ENCODE data around the gene STX10.

Gene STX10

DNA sequence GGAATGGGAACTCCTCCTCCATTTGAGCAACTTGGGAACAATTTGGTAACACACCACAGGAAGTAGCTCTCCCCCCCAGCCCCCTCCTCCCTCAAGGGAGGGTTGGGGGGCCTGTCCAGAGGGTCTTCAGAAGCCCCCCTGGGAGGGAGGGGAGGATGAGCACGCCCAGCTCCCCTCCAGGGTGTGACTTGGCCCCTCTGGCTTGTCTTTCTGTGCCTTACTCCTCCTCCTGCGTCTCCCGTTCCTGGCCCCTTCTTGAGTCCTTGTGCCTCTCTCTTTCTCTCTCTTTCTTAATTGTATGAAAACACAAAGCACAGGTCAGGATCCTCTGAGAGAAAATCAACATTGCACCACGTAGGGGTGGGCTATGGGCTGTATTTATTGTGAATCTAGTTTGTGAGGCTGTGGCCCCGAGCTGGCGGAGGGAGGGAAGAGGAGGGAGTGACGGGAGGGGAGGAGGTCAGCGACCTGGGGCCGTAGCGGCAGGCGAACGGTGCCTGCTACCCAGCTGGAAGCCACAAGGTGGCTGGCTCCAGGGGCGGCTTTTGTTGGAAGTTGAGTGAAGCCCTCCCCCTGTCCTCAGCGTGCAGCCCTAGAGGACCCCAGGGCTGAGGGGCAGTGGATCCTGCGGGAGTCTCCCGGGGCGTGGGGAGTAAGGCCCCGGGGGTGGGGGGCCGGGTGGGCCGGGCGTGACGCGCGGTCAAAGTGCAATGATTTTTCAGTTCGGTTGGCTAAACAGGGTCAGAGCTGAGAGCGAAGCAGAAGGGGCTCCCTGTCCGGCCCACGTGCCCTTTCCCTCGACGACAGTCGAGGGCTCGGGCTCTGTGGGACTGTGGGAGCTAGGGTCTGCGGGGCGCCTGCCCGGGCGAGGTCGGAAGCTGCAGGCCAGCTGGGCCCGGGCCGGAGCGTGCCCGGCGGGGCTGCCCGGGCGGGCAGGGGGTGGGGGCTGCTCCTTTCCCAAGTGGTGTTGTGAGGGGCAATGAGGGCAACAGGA, 53.9 kb downstream of the STX10 start:
- Histone ChIP-seq H3K27me3 (no peaks in the 10 kb centered on the region), H3K4me3 (peak overlapping the region; percentile 9 to 14), H3K9me3 (no peaks in the 10 kb centered on the region), H3K36me3 (peaks cover 0 to 25% (median 9%) of the 10 kb centered on the region in 3 donors), H3K4me1 (peaks cover under 1 to 67% (median 56%) of the 10 kb centered on the region in 4 donors), H3K27ac (peak overlapping the region; percentile 87 to 94)
- TF ChIP-seq, protein P1, sequence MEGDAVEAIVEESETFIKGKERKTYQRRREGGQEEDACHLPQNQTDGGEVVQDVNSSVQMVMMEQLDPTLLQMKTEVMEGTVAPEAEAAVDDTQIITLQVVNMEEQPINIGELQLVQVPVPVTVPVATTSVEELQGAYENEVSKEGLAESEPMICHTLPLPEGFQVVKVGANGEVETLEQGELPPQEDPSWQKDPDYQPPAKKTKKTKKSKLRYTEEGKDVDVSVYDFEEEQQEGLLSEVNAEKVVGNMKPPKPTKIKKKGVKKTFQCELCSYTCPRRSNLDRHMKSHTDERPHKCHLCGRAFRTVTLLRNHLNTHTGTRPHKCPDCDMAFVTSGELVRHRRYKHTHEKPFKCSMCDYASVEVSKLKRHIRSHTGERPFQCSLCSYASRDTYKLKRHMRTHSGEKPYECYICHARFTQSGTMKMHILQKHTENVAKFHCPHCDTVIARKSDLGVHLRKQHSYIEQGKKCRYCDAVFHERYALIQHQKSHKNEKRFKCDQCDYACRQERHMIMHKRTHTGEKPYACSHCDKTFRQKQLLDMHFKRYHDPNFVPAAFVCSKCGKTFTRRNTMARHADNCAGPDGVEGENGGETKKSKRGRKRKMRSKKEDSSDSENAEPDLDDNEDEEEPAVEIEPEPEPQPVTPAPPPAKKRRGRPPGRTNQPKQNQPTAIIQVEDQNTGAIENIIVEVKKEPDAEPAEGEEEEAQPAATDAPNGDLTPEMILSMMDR (IDR thresholded peaks at IDR 0.05) = peak; percentile 13 to 22
- intact Hi-C loops (cut with DNase I; ENCODE audit: low total_unique reads) = no loop called here
- no peak for DNase-seq

DNA sequence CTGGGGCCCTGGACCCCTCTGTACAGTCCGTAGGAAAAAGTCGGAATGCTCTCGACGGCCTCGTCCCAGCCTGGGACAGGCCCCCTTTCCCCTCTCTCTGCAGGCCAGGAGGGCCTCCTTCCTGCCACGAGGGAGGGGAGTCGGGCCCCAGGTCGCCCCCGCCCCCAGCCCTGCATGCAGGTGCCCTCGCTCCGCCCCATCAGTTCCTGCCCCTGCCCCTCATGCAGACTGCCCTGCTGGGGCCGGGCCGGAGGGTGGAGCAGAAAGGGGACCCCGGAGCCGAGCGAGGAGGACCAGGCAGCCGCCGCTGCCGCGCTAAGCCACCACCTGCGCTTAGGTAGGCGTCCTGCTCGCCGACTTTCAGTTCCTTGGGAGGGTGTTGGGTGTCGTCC, 54.8 kb downstream of the STX10 start:
- Histone ChIP-seq H3K4me3 (peak overlapping the region; percentile 9 to 14), H3K9me3 (no peaks in the 10 kb centered on the region), H3K27ac (peak overlapping the region; percentile 87 to 94), H3K36me3 (peaks cover 0 to 25% (median 9%) of the 10 kb centered on the region in 3 donors), H3K27me3 (no peaks in the 10 kb centered on the region), H3K4me1 (peaks cover 9 to 75% (median 60%) of the 10 kb centered on the region in 4 donors)
- TF ChIP-seq, protein P1 (IDR thresholded peaks at IDR 0.05) = no peak
- DNase-seq = no peak
- intact Hi-C loops (cut with DNase I; ENCODE audit: low total_unique reads) = no loop called here

DNA sequence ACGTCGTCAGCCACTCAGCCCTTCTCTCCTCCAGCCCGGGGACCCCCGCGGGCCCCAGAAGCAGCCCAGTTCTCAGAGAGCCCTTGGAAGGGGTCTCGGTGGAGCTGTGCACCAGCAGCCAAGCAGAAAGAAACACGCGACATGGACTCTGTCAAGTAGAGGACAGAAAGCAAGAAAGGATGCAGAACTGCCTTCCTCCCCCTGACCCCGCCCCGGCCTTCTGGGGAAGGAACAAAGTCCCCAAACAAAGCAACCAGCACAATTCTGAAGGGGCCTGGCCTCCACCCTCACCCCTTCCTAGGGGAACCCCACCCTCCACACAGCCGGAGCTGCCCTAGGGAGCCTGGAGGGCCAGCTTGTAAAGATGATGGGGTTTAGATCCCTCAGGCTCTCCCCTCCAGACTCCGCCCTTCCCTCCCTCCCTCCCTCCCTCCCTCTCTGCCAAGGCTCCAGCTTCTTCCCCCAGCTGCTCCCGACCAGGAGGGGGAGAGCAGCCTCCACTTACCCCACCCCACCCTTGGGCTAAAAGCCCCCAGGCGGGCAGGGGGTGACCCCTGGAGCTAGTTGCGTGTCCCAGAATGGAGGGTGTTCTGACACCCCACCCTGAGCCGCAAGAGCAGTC, 55.3 kb downstream of the STX10 start:
- no peaks in the 10 kb centered on the region for H3K27me3 ChIP-seq
- TF ChIP-seq, protein P1 (IDR thresholded peaks at IDR 0.05) = no peak
- H3K4me1 ChIP-seq = peaks cover 11 to 80% (median 65%) of the 10 kb centered on the region in 4 donors
- peak overlapping the region; percentile 9 to 14 for H3K4me3 ChIP-seq
- peaks cover 0 to 29% (median 9%) of the 10 kb centered on the region in 3 donors for H3K36me3 ChIP-seq
- H3K9me3 ChIP-seq = no peaks in the 10 kb centered on the region
- H3K27ac ChIP-seq = peak overlapping the region; percentile 87 to 94
- no peak for DNase-seq
- intact Hi-C loops (cut with DNase I; ENCODE audit: low total_unique reads) = no loop called here

DNA sequence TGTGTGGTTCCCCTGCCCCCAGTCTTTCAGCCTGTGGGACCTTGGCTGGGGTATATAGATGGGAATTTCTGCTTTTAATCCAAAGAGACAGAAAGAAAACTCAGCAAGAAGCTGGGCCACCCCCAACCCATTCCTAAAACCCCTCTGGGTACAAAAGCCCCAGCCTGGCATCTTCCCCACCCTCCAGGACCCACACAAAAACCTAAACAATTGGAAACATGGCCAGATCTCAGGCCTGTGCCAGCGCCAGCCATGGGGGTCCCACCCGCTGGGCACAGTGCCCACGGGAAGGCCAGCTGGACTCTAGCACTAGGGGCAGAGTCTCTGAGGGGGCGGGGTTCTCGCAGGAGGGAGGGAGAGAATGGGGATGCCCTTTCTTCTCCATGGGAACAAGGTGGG, 56.1 kb downstream of the STX10 start:
- peaks cover 0 to 36% (median 9%) of the 10 kb centered on the region in 3 donors for H3K36me3 ChIP-seq
- H3K4me3 ChIP-seq = no peak overlapping the region
- DNase-seq = no peak
- peak overlapping the region; percentile 87 to 94 for H3K27ac ChIP-seq
- intact Hi-C loops (cut with DNase I; ENCODE audit: low total_unique reads) = no loop called here
- peaks cover 11 to 88% (median 72%) of the 10 kb centered on the region in 4 donors for H3K4me1 ChIP-seq
- H3K27me3 ChIP-seq = no peaks in the 10 kb centered on the region
- TF ChIP-seq, protein P1 (IDR thresholded peaks at IDR 0.05) = no peak
- no peaks in the 10 kb centered on the region for H3K9me3 ChIP-seq

Measured in tibial artery (tissue), 4 donors.